HEK293 (cell line): Measurements from ENCODE around the gene EMC9.
A peak's percentile ranks its signal among the peaks of the same experiment; 100 is the strongest.

ENCODE experiments used
- CTCF ChIA-PET: fragments of 350-600 bp; formaldehyde crosslinking; extraction: SDS; loops from one replicate; lab custom pipeline; 2021; ENCODE audit warnings: antibody characterized with exemption; lab: Yijun Ruan, JAX
- POLR2A ChIA-PET: fragments of 300-600 bp; formaldehyde crosslinking; extraction: SDS; loops from one replicate; lab custom pipeline; 2020; ENCODE audit warnings: antibody characterized with exemption, inconsistent platforms; lab: Yijun Ruan, JAX
- H3K27ac ChIP-seq: fragments of 200-500 bp; sonication (Bioruptor generic); 2 replicates; pipeline ENCODE4 v1.5.1; 2014; ENCODE audit warnings: low read depth, low read length, control low read depth, inconsistent platforms; ENCODE audit errors: extremely low read depth
- H3K36me3 ChIP-seq, 2 experiments: fragments of 200-500 bp in 1 of 2; sonication (Bioruptor generic) in 1 of 2; 1 replicate in 1 of 2; 2 replicates in 1 of 2; pipeline ENCODE4 v1.5.1; 2014 to 2017; ENCODE audit warnings: inconsistent platforms in 2 of 2, low read length in 2 of 2; ENCODE audit not compliant: control insufficient read depth in 2 of 2, insufficient read depth in 1 of 2
- H3K4me1 ChIP-seq: fragments of 200-500 bp; sonication (Bioruptor generic); 2 replicates; pipeline ENCODE4 v1.5.1; 2014; ENCODE audit warnings: mild to moderate bottlenecking, low read length, inconsistent platforms; ENCODE audit not compliant: control insufficient read depth, insufficient read depth
- H3K4me3 ChIP-seq: 2 replicates; pipeline ENCODE4 v1.5.1; 2011; ENCODE audit warnings: low read depth, mild to moderate bottlenecking, control low read depth, low read length, moderate library complexity
- H3K9me3 ChIP-seq: fragments of 200-500 bp; sonication (Bioruptor generic); 2 replicates; pipeline ENCODE4 v1.5.1; 2014; ENCODE audit warnings: low read depth, low read length, inconsistent platforms; ENCODE audit not compliant: control insufficient read depth, insufficient read depth
- EGR2 ChIP-seq: fragments of 450-650 bp; formaldehyde crosslinking; IDR thresholded peaks from 2 replicates; pipeline ENCODE4 v1.5.1; 2016; ENCODE audit warnings: low read depth, missing biosample characterization, missing genetic modification characterization
- REPIN1 ChIP-seq: fragments of 450-650 bp; formaldehyde crosslinking; IDR thresholded peaks from 2 replicates; pipeline ENCODE4 v1.5.1; 2017; ENCODE audit warnings: missing biosample characterization, missing genetic modification characterization, low read depth
- YY2 ChIP-seq: fragments of 450-650 bp; formaldehyde crosslinking; IDR thresholded peaks from 2 replicates; pipeline ENCODE4 v1.5.1; 2016; ENCODE audit warnings: missing biosample characterization, missing genetic modification characterization
- ZIC2 ChIP-seq: fragments of 450-650 bp; formaldehyde crosslinking; IDR thresholded peaks from 2 replicates; pipeline ENCODE4 v1.5.1; 2016; ENCODE audit warnings: missing biosample characterization, missing genetic modification characterization
- ZNF121 ChIP-seq: fragments of 450-650 bp; formaldehyde crosslinking; IDR thresholded peaks from 2 replicates; pipeline ENCODE4 v1.5.1; 2016; ENCODE audit warnings: missing biosample characterization, missing genetic modification characterization
- ZNF175 ChIP-seq: fragments of 450-650 bp; formaldehyde crosslinking; IDR thresholded peaks from 2 replicates; pipeline ENCODE4 v1.5.1; 2016; ENCODE audit warnings: missing biosample characterization, missing genetic modification characterization
- ZNF19 ChIP-seq: fragments of 450-650 bp; formaldehyde crosslinking; IDR thresholded peaks from 2 replicates; pipeline ENCODE4; 2016; ENCODE audit warnings: missing biosample characterization, missing genetic modification characterization, low read depth
- ZNF2 ChIP-seq: fragments of 450-650 bp; formaldehyde crosslinking; IDR thresholded peaks from 2 replicates; pipeline ENCODE4 v1.5.1; 2016; ENCODE audit warnings: missing biosample characterization, missing genetic modification characterization
- ZNF274 ChIP-seq, 2 experiments: fragments of 200-500 bp in 1 of 2; fragments of 450-650 bp in 1 of 2; sonication (Bioruptor generic) in 1 of 2; formaldehyde crosslinking in 1 of 2; IDR thresholded peaks; 2 replicates each; pipeline versions ENCODE4 v1.5.1 to v1.6.1; 2014 to 2016; ENCODE audit warnings: borderline replicate concordance in 1 of 2, inconsistent platforms in 1 of 2, low read length in 1 of 2, missing biosample characterization in 1 of 2, missing genetic modification characterization in 1 of 2
- ZNF341 ChIP-seq: fragments of 450-650 bp; formaldehyde crosslinking; IDR thresholded peaks from 2 replicates; pipeline ENCODE4; 2016; ENCODE audit warnings: low read depth, missing biosample characterization, missing genetic modification characterization
- ZNF571 ChIP-seq: fragments of 450-650 bp; formaldehyde crosslinking; IDR thresholded peaks from 2 replicates; pipeline ENCODE4 v1.5.0; 2017; ENCODE audit warnings: missing biosample characterization, missing genetic modification characterization
- ZNF660 ChIP-seq: fragments of 450-650 bp; IDR thresholded peaks from 2 replicates; pipeline ENCODE4 v1.5.1; 2018; ENCODE audit warnings: missing biosample characterization, mild to moderate bottlenecking, missing genetic modification characterization
- ZSCAN16 ChIP-seq: fragments of 450-650 bp; formaldehyde crosslinking; IDR thresholded peaks from 2 replicates; pipeline ENCODE4 v1.5.1; 2016; ENCODE audit warnings: missing biosample characterization, missing genetic modification characterization
- ZSCAN30 ChIP-seq: fragments of 450-650 bp; IDR thresholded peaks from 2 replicates; pipeline ENCODE4 v1.5.1; 2018; ENCODE audit warnings: missing biosample characterization, mild to moderate bottlenecking, missing genetic modification characterization, moderate library complexity
- TF ChIP-seq, protein P1 (sequence below): fragments of 450-650 bp; formaldehyde crosslinking; conservative IDR thresholded peaks from 2 replicates; pipeline ENCODE4 v1.5.1; 2016; ENCODE audit warnings: low read depth, missing biosample characterization, missing genetic modification characterization
- TF ChIP-seq, protein P2 (sequence below): fragments of 450-650 bp; formaldehyde crosslinking; IDR thresholded peaks from 2 replicates; pipeline ENCODE4 v1.5.1; 2017; ENCODE audit warnings: missing biosample characterization, missing genetic modification characterization
- TF ChIP-seq, protein P3 (sequence below): fragments of 450-650 bp; formaldehyde crosslinking; IDR thresholded peaks from 2 replicates; pipeline ENCODE4 v1.5.1; 2016; ENCODE audit warnings: missing biosample characterization, missing genetic modification characterization

EMC9 gene

DNA sequence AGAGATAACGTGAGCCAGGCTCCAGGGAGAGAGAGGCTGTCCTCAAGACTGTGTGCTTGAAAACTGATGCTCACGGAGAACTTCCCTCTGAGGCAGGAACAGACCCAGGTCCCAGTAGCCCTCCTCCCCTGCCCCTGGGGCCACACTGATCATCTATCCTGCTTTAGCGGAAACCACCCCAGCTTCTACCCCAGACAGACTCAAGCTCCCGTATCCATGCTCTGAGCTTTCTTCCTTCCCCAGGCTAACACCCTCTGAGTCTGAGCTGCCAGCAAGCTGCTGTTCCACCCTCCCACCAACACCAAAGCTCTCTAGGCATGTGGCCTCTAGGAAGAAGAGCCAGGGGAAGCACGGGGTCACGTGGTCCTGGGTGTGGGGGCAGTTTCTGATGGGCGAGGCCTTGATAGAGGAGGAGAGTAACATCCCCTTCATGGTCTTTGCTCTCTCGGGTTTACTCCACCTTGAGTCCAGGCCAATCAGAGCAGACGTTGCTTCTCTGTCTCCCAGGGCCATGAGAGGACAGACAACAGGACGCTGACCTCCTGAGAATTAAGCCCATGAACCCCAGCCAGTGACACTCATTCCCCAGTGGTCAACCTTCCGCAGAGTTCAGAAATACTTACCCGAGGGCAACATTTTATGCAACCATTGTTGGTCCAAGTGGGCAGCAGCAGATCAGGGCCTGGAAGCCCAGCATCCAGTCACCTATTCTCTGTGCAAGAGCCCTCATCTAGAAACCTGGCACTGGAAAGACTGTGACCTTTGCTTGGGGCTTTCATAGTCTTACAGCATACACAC, 45.9 kb downstream of the EMC9 start:
- POLR2A ChIA-PET: interaction anchor here (0.7 to 4.2 kb wide), 6 partner anchors 12 to 53 kb away, joined by 4 to 64 read pairs (median 24); partner anchors contain the start of genes CARMIL3, DCAF11, NRL and PSME1
- peaks cover 0 to 32% of the 10 kb centered on the region in 2 experiments; a peak in 1 of 3 replicates for H3K36me3 ChIP-seq
- peak overlapping the region; percentile 87; the same call in 1 of the 2 replicates for H3K27ac ChIP-seq
- peak overlapping the region; percentile 81 for H3K4me3 ChIP-seq
- no peak for TF ChIP-seq REPIN1 (tag by site-specific recombination)
- no peak for TF ChIP-seq ZNF19
- TF ChIP-seq, protein P1, sequence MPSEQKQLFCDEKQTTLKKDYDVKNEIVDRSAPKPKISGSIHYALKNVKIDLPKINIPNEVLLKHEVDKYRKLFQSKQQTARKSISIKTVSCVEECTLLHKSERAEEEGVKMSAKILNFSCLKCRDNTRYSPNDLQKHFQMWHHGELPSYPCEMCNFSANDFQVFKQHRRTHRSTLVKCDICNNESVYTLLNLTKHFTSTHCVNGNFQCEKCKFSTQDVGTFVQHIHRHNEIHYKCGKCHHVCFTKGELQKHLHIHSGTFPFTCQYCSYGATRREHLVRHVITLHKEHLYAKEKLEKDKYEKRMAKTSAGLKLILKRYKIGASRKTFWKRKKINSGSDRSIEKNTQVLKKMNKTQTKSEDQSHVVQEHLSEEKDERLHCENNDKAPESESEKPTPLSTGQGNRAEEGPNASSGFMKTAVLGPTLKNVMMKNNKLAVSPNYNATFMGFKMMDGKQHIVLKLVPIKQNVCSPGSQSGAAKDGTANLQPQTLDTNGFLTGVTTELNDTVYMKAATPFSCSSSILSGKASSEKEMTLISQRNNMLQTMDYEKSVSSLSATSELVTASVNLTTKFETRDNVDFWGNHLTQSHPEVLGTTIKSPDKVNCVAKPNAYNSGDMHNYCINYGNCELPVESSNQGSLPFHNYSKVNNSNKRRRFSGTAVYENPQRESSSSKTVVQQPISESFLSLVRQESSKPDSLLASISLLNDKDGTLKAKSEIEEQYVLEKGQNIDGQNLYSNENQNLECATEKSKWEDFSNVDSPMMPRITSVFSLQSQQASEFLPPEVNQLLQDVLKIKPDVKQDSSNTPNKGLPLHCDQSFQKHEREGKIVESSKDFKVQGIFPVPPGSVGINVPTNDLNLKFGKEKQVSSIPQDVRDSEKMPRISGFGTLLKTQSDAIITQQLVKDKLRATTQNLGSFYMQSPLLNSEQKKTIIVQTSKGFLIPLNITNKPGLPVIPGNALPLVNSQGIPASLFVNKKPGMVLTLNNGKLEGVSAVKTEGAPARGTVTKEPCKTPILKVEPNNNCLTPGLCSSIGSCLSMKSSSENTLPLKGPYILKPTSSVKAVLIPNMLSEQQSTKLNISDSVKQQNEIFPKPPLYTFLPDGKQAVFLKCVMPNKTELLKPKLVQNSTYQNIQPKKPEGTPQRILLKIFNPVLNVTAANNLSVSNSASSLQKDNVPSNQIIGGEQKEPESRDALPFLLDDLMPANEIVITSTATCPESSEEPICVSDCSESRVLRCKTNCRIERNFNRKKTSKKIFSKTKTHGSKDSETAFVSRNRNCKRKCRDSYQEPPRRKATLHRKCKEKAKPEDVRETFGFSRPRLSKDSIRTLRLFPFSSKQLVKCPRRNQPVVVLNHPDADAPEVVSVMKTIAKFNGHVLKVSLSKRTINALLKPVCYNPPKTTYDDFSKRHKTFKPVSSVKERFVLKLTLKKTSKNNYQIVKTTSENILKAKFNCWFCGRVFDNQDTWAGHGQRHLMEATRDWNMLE (tag by site-specific recombination): no peak
- TF ChIP-seq, protein P2, sequence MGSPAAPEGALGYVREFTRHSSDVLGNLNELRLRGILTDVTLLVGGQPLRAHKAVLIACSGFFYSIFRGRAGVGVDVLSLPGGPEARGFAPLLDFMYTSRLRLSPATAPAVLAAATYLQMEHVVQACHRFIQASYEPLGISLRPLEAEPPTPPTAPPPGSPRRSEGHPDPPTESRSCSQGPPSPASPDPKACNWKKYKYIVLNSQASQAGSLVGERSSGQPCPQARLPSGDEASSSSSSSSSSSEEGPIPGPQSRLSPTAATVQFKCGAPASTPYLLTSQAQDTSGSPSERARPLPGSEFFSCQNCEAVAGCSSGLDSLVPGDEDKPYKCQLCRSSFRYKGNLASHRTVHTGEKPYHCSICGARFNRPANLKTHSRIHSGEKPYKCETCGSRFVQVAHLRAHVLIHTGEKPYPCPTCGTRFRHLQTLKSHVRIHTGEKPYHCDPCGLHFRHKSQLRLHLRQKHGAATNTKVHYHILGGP (tag by site-specific recombination): peak; percentile 95
- TF ChIP-seq ZNF571 (tag by site-specific recombination): no peak
- TF ChIP-seq ZNF175 (tag by site-specific recombination): no peak
- no peak for TF ChIP-seq ZNF2
- TF ChIP-seq, protein P3, sequence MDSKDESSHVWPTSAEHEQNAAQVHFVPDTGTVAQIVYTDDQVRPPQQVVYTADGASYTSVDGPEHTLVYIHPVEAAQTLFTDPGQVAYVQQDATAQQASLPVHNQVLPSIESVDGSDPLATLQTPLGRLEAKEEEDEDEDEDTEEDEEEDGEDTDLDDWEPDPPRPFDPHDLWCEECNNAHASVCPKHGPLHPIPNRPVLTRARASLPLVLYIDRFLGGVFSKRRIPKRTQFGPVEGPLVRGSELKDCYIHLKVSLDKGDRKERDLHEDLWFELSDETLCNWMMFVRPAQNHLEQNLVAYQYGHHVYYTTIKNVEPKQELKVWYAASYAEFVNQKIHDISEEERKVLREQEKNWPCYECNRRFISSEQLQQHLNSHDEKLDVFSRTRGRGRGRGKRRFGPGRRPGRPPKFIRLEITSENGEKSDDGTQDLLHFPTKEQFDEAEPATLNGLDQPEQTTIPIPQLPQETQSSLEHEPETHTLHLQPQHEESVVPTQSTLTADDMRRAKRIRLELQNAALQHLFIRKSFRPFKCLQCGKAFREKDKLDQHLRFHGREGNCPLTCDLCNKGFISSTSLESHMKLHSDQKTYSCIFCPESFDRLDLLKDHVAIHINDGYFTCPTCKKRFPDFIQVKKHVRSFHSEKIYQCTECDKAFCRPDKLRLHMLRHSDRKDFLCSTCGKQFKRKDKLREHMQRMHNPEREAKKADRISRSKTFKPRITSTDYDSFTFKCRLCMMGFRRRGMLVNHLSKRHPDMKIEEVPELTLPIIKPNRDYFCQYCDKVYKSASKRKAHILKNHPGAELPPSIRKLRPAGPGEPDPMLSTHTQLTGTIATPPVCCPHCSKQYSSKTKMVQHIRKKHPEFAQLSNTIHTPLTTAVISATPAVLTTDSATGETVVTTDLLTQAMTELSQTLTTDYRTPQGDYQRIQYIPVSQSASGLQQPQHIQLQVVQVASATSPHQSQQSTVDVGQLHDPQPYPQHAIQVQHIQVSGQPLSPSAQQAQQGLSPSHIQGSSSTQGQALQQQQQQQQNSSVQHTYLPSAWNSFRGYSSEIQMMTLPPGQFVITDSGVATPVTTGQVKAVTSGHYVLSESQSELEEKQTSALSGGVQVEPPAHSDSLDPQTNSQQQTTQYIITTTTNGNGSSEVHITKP (tag by site-specific recombination): peak; percentile 74
- no peak for TF ChIP-seq ZSCAN16 (tag by site-specific recombination)
- no peak for TF ChIP-seq ZIC2 (tag by site-specific recombination)
- no peak for TF ChIP-seq YY2 (tag by site-specific recombination)
- peak; percentile 98 for TF ChIP-seq ZNF341
- no peak for TF ChIP-seq ZSCAN30 (tag by site-specific recombination)
- no peak for TF ChIP-seq ZNF121
- TF ChIP-seq ZNF660: no peak
- TF ChIP-seq ZNF274 (IDR thresholded peaks at IDR 0.05; ENCODE audit: low read length): no peak
- no peak for TF ChIP-seq ZNF274 (tag by site-specific recombination; IDR thresholded peaks at IDR 0.05; ENCODE audit: borderline replicate concordance)
- TF ChIP-seq EGR2 (tag by site-specific recombination): 0 out of 2 replicates have a peak, but pooled peaks have one; percentile 20
- CTCF ChIA-PET: interaction anchor here (0.7 to 9.4 kb wide), 6 partner anchors 12 to 66 kb away, joined by 3 to 247 read pairs (median 12); partner anchors contain the start of gene IRF9
- no peaks in the 10 kb centered on the region for H3K9me3 ChIP-seq
- H3K4me1 ChIP-seq: peaks cover 3% of the 10 kb centered on the region; the same call in 1 of the 2 replicates
